ENCODE measurements around the gene MCRIP2. TPM values are rescaled to one million over a fixed set of nuclear protein-coding genes. Genes with fewer than 3 reads are reported as not detected.

MCRIP2 gene
- total RNA-seq, 1 donor from 2014 or later = 24.6 TPM

DNA sequence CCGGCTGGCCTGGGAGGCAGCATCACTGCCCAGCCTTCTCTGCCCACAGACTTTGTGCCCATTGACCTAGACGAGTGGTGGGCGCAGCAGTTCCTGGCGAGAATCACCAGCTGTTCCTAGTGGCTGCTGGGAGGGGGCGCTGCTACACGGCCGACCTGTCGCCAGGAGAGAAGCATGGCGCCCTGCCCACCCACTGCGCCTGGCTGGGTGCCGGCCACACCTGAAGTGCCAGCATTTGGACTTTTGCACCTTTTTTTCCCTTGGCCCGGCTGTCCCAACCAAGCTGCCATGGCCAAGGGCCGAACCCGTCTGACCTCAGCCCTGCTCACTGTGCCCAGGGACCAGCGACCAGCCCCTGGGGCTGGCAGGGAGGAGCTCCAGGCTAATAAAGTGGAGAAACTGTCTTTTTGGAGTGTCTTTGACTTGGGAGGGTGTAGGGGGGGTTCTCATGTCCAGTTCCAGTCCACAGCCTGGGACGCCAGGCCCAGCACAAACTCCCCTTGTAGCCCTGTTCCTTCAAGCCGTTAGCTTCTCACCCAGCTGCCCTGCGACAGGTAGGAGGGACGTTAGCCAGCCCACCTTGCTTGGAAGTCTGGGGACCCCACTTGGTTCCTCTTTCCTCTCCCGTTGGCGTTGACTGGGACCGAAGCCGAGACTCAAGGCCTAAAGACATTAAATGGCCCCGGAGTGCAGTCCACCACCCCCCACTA is 6.6 kb downstream of the MCRIP2 start:
- no peak for DNase-seq (ENCODE audit: low spot score)

DNA sequence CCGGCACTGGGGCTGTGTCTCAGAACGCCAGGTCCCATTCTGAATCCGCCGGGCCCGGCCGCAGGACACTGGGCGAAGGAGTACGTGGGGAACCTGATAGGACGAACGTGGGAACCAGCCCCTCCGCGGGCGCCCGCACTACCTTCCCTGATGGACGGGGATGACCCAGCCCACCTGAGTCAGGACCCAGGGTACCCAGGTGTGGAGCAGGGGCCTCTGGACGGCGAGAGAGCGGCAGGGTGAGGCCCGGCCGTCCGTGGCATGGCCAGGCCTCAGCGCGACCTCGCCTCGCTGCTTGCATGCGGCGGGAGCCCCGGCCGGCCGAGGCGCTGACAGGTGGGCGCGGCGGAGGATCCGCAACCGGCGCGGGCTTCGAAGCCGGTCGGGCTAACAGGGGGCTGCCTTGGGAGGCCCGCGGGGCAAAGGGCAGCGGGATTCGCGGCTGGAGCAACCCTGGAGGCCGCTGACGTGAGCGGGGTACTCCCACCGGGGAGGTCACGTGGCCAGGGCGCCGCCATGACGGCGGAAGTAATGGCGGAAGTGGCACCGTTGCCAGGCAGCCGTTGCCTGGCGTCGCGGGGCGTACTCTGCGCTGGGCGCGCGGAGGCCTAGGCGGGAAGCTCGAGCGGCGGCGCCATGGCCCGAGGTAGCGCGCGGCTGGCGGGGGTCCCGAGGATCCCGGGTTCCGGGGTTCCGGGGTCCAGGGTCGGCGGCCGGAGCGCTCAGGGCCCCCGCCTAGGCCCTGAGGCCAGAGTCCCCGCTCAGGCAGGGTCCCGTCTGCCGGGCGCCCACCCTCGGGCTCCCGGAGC is 7.4 kb downstream of the MCRIP2 start, which contains the start of gene WDR90:
TSS of gene WDR90 (plus strand) at position 585 of the 809 bp plus-strand sequence. CDS start at position 637, 52 bp downstream.
- DNase-seq (ENCODE audit: low spot score) = peak; percentile 95

DNA sequence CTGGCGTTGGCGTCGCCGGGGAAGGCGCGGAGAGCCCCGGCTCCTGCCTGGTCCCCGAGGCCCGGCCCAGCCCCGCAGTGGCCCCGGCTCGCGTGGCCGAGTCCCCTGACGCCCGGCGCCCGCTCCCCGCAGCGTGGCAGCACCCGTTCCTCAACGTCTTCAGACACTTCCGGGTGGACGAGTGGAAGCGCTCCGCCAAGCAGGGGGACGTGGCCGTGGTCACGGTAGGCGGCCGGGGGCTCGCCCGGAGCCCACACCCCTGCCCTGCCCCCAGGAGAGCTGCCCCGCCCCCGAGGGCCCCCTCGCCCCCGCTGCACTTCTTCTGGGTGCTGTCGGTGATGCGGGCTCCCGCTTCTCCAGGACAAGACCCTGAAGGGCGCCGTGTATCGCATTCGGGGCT is 8.0 kb downstream of the MCRIP2 start:
- no peak for DNase-seq (ENCODE audit: low spot score)

DNA sequence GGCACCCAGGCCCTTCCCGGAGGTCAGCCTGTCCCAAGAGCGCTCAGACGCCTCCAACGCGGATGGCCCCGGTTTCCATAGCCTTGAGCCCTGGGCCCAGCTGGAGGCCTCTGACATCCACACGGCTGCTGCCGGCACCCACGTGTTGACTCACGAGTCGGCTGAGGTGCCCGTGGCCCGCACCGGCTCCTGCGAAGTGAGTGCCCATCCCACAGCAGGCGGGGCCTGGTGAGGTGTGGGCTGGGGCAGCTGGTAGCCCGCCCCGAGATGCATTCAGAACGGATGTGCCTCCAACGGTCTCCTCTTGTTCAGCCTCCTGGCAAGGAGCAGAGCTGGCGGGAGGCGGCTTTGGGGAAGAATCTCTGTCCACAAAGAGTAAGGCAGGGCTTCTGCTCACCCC is 10.2 kb downstream of the MCRIP2 start:
- DNase-seq (ENCODE audit: low spot score) = no peak

DNA sequence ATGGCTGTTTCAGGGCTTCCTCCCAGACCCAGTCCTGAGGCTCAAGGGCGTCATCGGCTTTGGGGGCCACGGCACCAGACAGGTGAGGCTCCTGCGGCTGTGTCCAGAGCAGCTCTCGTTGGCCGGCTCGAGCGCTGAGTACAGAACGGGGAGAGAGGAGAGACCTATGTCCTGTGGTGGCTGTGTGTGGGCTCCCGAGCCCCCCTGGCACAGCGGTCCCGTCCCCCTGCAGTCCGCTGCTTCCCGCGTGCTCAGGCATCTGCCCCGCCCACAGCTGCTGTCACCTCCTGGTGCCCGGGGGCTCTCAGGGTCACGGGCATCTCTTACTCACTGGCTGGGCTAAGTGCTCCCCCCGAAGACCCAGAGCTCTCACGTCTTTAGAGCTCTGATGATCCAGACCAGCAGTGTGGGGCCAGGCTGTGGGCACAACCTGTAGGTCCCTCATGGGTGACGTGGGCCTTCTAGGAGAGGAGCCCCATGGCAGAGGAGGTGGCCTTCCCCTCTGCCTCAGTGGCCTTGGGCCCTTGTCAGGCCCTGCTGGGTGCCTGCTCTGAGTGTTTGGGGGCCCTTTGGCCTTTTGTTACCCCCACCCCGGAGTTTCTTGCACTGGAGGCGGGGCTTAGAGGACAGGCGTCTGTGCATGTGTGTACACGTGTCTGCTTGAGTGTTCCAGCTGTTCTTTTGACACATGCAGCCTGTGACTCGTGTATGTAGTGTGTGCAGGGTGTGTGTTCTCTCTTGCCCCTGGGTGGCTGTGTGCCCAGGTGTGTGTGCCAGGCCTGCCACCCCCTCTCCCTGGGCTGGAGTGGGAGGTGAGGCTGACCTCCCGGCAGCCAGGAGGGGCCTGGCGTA is 11.1 kb downstream of the MCRIP2 start:
- DNase-seq (ENCODE audit: low spot score) = no peak

DNA sequence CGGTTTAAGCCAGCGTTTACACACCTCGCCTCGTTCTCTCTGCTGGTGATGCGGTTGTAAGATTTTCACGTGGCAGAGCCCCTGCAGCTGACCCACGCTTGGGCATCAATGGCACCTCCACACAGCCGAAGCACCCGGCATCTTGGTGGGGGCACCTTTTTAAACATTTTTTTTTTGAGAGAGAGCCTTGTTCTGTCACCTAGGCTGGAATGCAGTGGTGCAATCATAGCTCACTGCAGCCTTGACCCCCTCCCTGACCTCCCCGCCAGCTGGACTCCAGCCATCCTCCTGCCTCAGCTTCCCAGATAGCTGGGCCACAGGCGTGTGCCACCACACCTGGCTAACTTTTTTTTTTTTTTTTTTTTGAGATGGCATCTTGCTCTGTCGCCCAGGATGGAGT is 12.4 kb downstream of the MCRIP2 start:
- DNase-seq (ENCODE audit: low spot score) = no peak

DNA sequence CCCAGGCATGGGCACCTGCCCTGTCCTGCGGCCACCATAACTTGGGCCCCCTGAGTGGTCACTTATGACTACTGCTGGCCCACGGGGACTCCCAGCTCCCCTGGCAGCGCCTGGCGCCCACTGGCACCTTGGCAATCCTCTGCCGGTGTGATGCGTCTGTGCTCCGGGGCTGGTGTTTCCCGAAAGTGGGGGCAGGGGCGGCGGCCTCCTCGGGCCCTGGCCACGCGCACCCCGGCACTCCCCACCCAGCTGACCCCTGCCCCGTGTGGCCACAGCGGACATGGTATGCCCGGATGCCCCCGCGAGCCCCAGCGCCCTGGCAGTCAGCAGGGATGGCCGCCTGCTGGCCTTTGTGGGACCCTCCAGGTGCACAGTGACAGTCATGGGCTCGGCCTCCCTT is 15.9 kb downstream of the MCRIP2 start:
- DNase-seq (ENCODE audit: low spot score) = no peak

DNA sequence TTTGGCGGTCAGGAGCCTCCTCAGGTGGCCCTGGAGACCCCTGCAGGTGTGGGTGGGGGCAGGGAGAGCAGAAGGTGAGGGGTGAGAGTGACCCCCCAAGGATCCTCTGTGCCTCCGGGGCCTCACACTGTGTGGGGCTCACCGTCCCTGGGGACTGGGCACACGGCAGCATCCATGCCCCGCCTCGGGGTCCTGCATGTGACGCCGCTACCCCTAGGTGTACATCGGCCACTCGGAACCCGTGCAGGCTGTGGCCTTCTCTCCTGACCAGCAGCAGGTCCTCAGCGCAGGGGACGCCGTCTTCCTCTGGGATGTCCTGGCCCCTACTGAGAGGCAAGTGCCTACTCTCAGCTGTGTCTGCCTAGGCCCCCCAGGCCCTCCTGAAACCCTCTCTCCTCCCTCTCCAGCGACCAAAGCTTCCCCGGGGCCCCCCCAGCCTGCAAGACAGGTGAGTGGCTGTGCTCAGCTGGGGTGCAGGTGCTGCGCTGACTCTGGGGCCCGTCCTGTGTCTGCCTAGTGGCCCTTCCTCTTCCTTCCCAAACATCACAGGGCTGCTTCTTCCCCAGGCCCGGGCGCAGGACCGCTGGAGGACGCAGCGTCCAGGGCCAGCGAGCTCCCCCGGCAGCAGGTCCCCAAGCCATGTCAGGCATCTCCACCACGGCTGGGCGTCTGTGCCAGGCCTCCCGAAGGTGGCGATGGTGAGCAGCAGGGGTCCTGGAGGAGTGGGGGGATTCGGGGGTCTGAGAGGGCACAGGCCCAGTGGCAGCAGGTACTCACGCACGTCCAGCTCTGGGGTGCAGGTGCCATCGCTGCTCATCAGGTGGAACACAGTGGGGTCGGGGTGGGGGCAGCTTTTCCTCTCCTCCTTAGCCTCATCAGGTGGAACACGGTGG is 17.3 kb downstream of the MCRIP2 start:
- no peak for DNase-seq (ENCODE audit: low spot score)

DNA sequence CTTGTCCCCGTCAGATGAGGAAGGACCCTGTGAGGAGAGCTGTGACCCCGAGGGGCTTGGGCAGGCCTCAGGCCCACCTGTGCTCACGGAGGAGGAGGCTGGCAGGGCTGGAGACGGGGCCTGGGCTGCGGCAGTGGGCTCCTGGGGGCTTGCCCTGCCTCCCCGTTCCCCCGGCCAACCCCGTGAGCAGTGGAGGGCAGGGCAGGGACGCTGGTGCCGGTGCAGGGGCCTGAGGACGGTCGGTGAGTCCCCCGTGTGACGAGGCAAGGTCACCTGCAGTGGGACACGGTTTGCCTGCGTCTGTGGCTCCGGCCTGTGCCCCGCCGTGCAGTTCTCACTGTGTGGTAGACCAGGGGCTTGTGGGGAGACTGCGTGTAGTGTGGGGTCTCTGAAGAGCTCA is 18.0 kb downstream of the MCRIP2 start:
- DNase-seq (ENCODE audit: low spot score) = no peak

DNA sequence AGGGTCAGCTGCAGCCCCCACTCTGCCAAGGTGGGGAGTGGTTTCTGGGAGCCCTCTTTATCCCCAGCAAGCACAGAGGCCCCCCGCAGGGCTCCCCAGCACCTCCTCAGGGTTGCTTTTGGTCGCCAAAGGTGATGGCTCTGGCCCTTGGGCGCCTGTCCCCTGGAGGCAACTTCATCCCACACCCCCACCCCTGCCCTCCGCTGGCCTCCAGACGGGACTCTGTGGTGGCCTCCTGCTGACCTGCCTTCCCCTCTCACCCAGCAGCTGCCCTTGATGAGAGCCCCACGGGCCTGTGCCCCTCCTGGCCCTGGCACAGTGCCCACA is 18.5 kb downstream of the MCRIP2 start:
- DNase-seq (ENCODE audit: low spot score) = no peak

DNA sequence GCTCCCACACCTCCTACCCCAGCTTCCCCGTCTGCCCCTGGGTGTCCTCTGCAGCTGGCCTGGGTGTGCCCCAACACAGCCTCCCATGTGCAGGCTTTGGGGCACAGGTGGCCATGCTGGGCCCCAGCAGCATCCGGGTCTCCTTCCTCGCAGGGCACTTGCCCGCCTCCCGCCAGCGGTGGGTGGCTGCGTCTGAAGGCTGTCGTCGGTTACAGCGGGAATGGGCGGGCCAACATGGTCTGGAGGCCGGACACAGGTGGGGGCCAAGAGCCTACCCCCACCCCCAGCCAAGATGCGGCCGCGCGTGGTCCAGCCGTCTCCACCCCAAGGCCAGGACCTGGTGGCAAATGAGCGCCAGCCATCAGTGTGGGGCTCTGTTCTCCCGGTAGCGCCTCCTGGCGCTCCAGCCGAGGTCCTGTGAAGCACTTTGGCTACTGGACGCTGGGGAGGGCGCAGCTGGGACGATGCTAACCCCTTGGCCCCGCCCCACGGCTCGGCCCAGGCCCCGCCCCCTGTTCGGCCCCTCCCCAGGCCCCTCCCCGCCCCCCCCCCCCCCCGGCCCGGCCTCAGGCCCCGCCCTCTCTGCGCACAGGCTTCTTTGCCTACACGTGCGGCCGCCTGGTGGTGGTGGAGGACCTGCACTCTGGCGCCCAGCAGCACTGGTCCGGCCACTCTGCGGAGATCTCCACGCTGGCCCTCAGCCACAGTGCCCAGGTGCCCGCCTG is 19.0 kb downstream of the MCRIP2 start:
- peak; percentile 66 for DNase-seq (ENCODE audit: low spot score)

DNA sequence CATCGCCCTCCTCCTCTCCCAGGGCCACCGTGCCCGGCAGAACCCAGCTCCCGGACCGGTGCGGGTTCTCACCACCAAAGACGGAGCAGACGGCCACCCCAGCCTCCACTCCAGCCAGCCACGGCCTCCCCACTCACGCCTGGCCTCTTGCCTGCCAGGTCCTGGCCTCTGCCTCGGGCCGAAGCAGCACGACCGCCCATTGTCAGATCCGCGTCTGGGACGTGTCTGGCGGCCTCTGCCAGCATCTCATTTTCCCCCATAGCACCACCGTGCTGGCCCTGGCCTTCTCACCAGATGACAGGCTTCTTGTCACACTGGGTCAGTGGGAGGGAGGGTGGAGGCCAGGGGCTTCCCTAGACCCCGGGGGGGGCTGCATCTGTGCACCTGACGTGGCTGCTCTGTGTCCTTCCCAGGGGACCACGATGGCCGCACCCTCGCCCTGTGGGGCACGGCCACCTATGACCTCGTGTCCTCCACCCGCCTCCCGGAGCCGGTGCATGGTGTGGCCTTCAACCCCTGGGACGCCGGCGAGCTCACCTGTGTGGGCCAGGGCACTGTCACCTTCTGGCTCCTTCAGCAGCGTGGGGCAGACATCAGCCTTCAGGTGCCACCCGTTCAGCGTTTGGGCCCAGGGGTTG is 19.7 kb downstream of the MCRIP2 start:
- DNase-seq (ENCODE audit: low spot score) = no peak

DNA sequence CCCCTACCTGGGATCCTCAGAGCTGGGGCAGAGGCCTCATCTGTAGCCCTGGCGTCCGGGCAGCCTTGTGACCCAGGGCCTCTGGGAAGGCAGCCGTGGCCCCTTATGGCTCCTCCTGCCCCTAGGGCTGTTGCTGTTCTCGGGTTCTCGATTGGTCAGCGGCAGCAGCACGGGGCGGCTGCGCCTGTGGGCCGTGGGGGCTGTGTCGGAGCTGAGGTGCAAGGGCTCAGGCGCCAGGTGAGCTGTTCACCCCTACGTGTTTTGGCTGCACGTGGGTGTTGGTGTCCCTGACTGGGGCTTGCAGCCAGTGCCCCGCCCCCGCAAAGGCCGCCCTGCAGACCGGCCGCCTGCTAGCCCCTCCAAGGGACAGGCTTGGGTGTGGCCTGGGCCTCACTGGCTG is 20.5 kb downstream of the MCRIP2 start:
- DNase-seq (ENCODE audit: low spot score) = no peak

DNA sequence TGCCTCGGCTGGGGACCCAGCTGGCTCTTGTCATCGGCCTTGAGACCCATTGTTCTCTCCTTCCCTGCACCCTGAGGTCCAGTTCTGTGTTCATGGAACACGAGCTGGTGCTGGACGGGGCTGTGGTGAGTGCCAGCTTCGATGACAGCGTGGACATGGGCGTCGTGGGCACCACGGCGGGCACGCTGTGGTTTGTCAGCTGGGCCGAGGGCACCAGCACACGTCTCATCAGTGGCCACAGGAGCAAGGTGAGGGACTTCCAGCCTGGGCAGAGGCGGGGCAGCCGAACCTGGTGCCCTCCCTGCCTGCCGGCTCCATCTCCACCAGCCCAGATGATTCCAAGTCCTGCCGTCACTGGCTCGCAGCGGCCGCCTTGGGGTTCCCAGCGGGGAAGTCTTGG is 21.0 kb downstream of the MCRIP2 start:
- no peak for DNase-seq (ENCODE audit: low spot score)

DNA sequence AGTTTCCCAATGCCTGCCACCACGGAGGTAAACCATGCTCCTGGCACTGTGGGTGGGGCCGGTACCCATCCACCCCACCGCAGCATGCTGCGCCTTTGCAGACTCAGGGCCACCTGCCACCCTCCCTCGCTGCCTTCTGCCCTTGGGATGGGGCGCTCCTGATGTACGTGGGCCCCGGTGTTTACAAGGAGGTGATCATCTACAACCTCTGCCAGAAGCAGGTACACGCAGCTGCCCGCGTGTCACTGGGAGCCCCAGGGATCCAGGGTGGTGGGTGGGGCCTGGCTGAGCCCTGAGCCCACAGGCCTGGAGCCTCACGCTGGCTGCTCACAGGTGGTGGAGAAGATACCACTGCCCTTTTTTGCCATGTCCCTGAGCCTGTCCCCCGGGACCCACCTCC is 24.9 kb downstream of the MCRIP2 start:
- no peak for DNase-seq (ENCODE audit: low spot score)

DNA sequence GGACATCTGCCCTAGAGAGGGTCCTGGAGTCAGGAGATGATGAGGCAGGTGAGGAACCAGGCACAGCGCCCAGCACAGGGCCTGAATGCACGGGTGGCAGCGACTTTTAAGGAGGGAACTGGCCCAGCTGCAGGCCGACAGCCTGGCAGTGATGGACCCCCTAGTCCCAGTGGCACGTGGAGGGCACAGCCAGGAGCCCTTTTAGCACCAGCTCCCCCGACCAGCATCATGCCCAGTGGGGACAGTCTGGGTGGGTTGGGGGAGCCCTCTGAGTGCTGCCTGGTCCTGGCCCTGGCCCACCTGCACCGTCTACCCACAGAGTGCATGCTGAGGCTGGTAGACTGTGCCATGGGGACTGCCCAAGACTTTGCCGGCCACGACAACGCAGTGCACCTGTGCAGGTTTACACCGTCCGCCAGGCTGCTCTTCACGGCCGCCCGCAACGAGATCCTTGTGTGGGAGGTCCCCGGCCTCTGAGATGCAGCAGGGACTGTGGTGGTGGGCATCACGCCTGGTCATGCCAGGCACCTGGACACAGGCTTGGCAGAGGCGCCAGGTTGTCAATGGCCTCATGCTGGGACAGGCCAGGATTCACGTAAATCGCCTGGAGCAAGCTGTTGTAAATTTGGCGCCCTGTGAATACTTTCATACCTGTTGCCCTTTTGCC is 25.6 kb downstream of the MCRIP2 start:
- DNase-seq (ENCODE audit: low spot score) = no peak

DNA sequence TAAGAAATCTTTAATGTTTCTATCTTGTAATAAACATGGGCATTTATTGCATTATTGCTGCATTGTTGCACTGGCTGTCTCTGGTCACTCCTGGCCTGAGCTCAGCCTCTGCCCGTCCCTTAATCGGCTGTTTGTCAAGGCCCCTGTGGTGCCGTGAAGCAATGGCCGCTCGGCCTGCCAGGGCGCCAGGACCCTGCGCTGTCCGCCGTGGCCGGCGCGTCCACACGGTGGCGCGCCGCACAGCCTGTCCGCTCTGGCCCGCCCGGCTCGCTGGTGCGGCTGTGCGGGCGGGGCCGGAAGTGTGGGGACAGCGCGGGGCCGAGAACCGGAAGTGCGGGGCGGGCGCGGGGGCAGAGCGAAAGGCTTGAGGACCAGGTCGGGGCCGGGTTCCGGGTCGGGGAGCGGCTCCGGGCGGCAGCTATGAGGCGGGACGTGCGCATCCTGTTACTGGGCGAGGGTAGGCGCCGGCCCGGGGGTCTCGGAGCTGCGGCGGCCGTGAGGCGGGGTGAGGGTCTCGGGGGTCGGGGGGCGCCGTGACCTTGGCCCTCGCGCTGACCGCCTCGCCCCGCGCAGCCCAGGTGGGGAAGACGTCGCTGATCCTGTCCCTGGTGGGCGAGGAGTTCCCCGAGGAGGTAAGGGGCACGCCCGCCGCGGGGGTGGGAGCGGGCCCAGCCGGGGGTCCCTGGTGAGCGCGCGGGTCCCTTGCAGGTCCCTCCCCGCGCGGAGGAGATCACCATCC is 26.3 kb downstream of the MCRIP2 start, which contains the start of gene RHOT2:
TSS of gene RHOT2 (plus strand) at position 353 of the 739 bp plus-strand sequence. CDS start at position 421, 68 bp downstream.
- peak; percentile 94 for DNase-seq (ENCODE audit: low spot score)

DNA sequence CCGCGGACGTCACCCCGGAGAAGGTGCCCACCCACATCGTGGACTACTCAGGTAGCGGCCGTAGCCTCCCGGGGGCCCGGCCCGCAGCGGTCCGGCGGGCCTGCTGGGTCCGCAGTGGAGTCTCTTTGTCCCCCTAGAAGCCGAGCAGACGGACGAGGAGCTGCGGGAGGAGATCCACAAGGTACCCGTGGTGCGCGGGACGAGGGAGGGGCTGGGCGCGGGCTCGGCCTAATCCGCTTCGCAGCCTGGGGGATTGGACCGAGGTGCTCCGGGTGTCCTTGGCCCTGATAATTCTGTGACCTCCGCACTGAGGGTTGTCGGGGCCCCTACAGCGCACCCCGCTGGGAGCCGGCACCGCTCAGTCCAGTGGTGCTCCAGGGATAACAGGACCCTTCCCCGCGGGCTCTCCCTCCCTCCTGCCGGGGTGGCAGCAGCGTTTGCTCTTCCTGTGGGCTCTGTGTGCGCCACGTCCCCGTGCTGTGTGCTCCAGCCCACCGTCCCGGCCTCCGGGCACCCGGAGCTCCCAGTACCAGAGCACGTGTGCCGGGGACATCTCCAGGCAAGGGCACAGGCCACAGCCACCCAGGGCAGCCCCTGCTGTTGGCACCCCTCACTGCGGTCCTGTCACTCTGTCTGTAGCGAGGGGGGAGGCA is 27.0 kb downstream of the MCRIP2 start:
- no peak for DNase-seq (ENCODE audit: low spot score)
